ENCODE measurements around the gene ACCS. TPM values are rescaled to one million over a fixed set of nuclear protein-coding genes. Genes with fewer than 3 reads are reported as not detected.

The ACCS gene
- total RNA-seq, 1 experiment from 2014 or later: 7.5 TPM

GRCh38 chr11:44057340-44057739 is 8.7 kb upstream of the ACCS start:
- Histone ChIP-seq H3K4me1 (ENCODE audit: insufficient read depth, low read length) (no peaks in the 10 kb centered on the region), H3K23ac (ENCODE audit: insufficient read length, low read depth, low read length) (no peak overlapping the region), H2BK12ac (ENCODE audit: insufficient read length, low read depth, low read length) (no peak overlapping the region), H3K9ac (ENCODE audit: extremely low read depth, insufficient read length, low read length) (no peak overlapping the region), H3K4ac (ENCODE audit: low read depth, low read length) (no peak overlapping the region), H3K27me3 (ENCODE audit: insufficient read depth, low read length) (no peaks in the 10 kb centered on the region), H3K23me2 (ENCODE audit: insufficient read length, low read depth, low read length, poor library complexity, severe bottlenecking) (no peaks in the 10 kb centered on the region), H2AFZ (ENCODE audit: low read length) (no peak overlapping the region), H3K14ac (ENCODE audit: insufficient read depth, low read length) (no peak overlapping the region; the same call in 1 of the 2 replicates), H3K27ac (ENCODE audit: insufficient read length, low read depth, low read length) (no peak overlapping the region), H3K79me1 (ENCODE audit: insufficient read depth, low read depth, low read length, poor library complexity, severe bottlenecking) (no peaks in the 10 kb centered on the region), H3K9me3 (ENCODE audit: control insufficient read depth, low read depth, low read length) (no peaks in the 10 kb centered on the region), H2BK15ac (ENCODE audit: low read depth, low read length) (no peak overlapping the region), H3K79me2 (ENCODE audit: insufficient read depth, low read length) (no peaks in the 10 kb centered on the region), H3T11ph (ENCODE audit: low read length) (no peak overlapping the region), H4K8ac (replicated peaks; ENCODE audit: insufficient read length, low read depth, low read length) (no peak overlapping the region), H2BK20ac (ENCODE audit: low read depth, low read length, poor library complexity, severe bottlenecking) (no peak overlapping the region), H2BK5ac (ENCODE audit: insufficient read length, low read length) (no peak overlapping the region), H3K4me2 (ENCODE audit: insufficient read depth, insufficient read length, low read length) (no peak overlapping the region), H2AK5ac (ENCODE audit: insufficient read length, low read length) (no peak overlapping the region), H3K56ac (ENCODE audit: insufficient read length, low read depth, low read length) (no peak overlapping the region), H4K20me1 (ENCODE audit: control insufficient read depth, insufficient read depth, insufficient read length) (no peaks in the 10 kb centered on the region), H4K5ac (ENCODE audit: insufficient read length, low read depth, low read length) (no peak overlapping the region), H3K18ac (ENCODE audit: insufficient read length, low read depth, low read length) (no peak overlapping the region), H2BK120ac (ENCODE audit: low read depth, low read length, poor library complexity, severe bottlenecking) (no peak overlapping the region), H4K91ac (ENCODE audit: insufficient read length, low read depth, low read length) (no peak overlapping the region)
- H3K9me3 Mint-ChIP-seq: no peaks in the 10 kb centered on the region
- no CpG with 5 or more reads among the region's 6 CpGs for WGBS (ENCODE audit: extremely low coverage, insufficient read length, low lambda C conversion rate)
- H3K27me3 Mint-ChIP-seq (ENCODE audit: low read depth): peaks cover 13% of the 10 kb centered on the region
- DNase-seq: no peak
- H3K4me1 Mint-ChIP-seq: no peaks in the 10 kb centered on the region; a peak in 1 of 4 replicates
- H3K4me3 Mint-ChIP-seq: no peak overlapping the region
- no peak for TF ChIP-seq CTCF (conservative IDR thresholded peaks at IDR 0.05)
- no peaks in the 10 kb centered on the region for H3K36me3 Mint-ChIP-seq (ENCODE audit: insufficient read depth in 1 of 3, low read depth in 3 of 3)
- H3K27ac Mint-ChIP-seq: no peak overlapping the region

Data from H9 (cell line).